IMR-90 (cell line): ENCODE data around the gene OLIG3. TPM values are rescaled to one million over a fixed set of nuclear protein-coding genes. Genes with fewer than 3 reads are reported as not detected.

Source experiments
- ATAC-seq: fragments of 200-7000 bp; cut with Tn5 transposase; 2 replicates; pipeline ENCODE4 v1.9.1; 2020; ENCODE audit warnings: low read depth, mild to moderate bottlenecking, moderate library complexity
- BruUV-seq: library from RNA; stranded (reverse); fragments of 400-500 nt; replicated peaks from 2 replicates; lab custom pipeline; 2021; lab: Mats Ljungman, UMichigan
- CTCF ChIA-PET: fragments of 300-600 bp; formaldehyde crosslinking; extraction: SDS; loops from one replicate; lab custom pipeline; 2021; ENCODE audit warnings: antibody characterized with exemption; lab: Yijun Ruan, JAX
- POLR2A ChIA-PET: fragments of 300-600 bp; sonication (Branson Sonifier 250); formaldehyde crosslinking; loops from one replicate; lab custom pipeline; 2022; ENCODE audit warnings: antibody characterized with exemption; ENCODE audit not compliant: unreplicated experiment; lab: Charles Lee
- DNase-seq: peaks from one replicate; pipeline ENCODE4 v3.0.0; 2013
- H2AFZ ChIP-seq: replicated peaks from 2 replicates; pipeline ENCODE3; 2013; ENCODE audit warnings: low read length, mild to moderate bottlenecking; ENCODE audit not compliant: poor library complexity
- H2AK5ac ChIP-seq: 2 replicates; pipeline ENCODE4 v1.6.1; 2013; ENCODE audit warnings: low read depth, low read length, inconsistent platforms
- H2AK9ac ChIP-seq: replicated peaks from 2 replicates; pipeline ENCODE3; 2013; ENCODE audit warnings: mild to moderate bottlenecking, low read depth, low read length, moderate library complexity; ENCODE audit not compliant: poor library complexity
- H2BK120ac ChIP-seq: 2 replicates; pipeline ENCODE4 v1.6.1; 2013; ENCODE audit warnings: low read depth, low read length, inconsistent platforms
- H2BK15ac ChIP-seq: 3 replicates; pipeline ENCODE4 v1.6.1; 2013; ENCODE audit warnings: low read depth, low read length, inconsistent platforms
- H2BK20ac ChIP-seq: 2 replicates; pipeline ENCODE4 v1.6.1; 2013; ENCODE audit warnings: low read depth, mild to moderate bottlenecking, inconsistent platforms, low read length, moderate library complexity
- H2BK5ac ChIP-seq: 2 replicates; pipeline ENCODE4 v1.6.1; 2013; ENCODE audit warnings: mild to moderate bottlenecking, low read depth, low read length, inconsistent platforms; ENCODE audit not compliant: poor library complexity, severe bottlenecking
- H3K14ac ChIP-seq: replicated peaks from 2 replicates; pipeline ENCODE4 v1.6.1; 2013; ENCODE audit warnings: low read depth, low read length, inconsistent platforms
- H3K18ac ChIP-seq: 2 replicates; pipeline ENCODE4 v1.6.1; 2013; ENCODE audit warnings: low read depth, low read length, control low read depth
- H3K23ac ChIP-seq: 2 replicates; pipeline ENCODE4 v1.6.1; 2013; ENCODE audit warnings: low read depth, low read length, inconsistent platforms
- H3K27ac ChIP-seq: 2 replicates; pipeline ENCODE4 v1.5.1; 2013; ENCODE audit warnings: mild to moderate bottlenecking, control low read depth, low read length; ENCODE audit not compliant: insufficient read depth
- H3K27me3 ChIP-seq: 2 replicates; pipeline ENCODE4 v1.6.1; 2013; ENCODE audit warnings: low read length; ENCODE audit not compliant: control insufficient read depth, insufficient read depth
- H3K36me3 ChIP-seq: 2 replicates; pipeline ENCODE4 v1.6.1; 2013; ENCODE audit warnings: low read length, mixed read lengths; ENCODE audit not compliant: control insufficient read depth, insufficient read depth
- H3K4ac ChIP-seq: 2 replicates; pipeline ENCODE4 v1.6.1; 2013; ENCODE audit warnings: low read depth, low read length, inconsistent platforms
- H3K4me1 ChIP-seq: 2 replicates; pipeline ENCODE4 v1.6.1; 2013; ENCODE audit warnings: low read length, mixed read lengths; ENCODE audit not compliant: control insufficient read depth, insufficient read depth
- H3K4me2 ChIP-seq: 2 replicates; pipeline ENCODE4 v1.6.1; 2013; ENCODE audit warnings: low read depth, mild to moderate bottlenecking, control low read depth, low read length, moderate library complexity
- H3K4me3 ChIP-seq: 2 replicates; pipeline ENCODE4 v1.5.1; 2013; ENCODE audit warnings: low read depth, mild to moderate bottlenecking, control low read depth, low read length, moderate library complexity; ENCODE audit not compliant: insufficient read depth
- H3K56ac ChIP-seq: 2 replicates; pipeline ENCODE4 v1.6.1; 2013; ENCODE audit warnings: low read length, inconsistent platforms; ENCODE audit not compliant: insufficient read depth; ENCODE audit errors: extremely low read depth
- H3K79me1 ChIP-seq, 2 experiments: 2 replicates each; pipeline ENCODE4 v1.6.1; 2013; ENCODE audit warnings: low read length in 2 of 2, inconsistent platforms in 1 of 2, low read depth in 1 of 2
- H3K9ac ChIP-seq: 2 replicates; pipeline ENCODE4 v1.6.1; 2013; ENCODE audit warnings: low read depth, low read length, control low read depth
- H3K9me1 ChIP-seq: 2 replicates; pipeline ENCODE4 v1.6.1; 2013; ENCODE audit warnings: low read length, inconsistent platforms; ENCODE audit not compliant: insufficient read depth
- H3K9me3 ChIP-seq: 2 replicates; pipeline ENCODE4 v1.6.1; 2013; ENCODE audit warnings: low read length; ENCODE audit not compliant: control insufficient read depth, insufficient read depth
- H4K20me1 ChIP-seq: 2 replicates; pipeline ENCODE4 v1.6.1; 2013; ENCODE audit warnings: low read length, inconsistent platforms; ENCODE audit not compliant: insufficient read depth
- H4K5ac ChIP-seq: 2 replicates; pipeline ENCODE4 v1.6.1; 2013; ENCODE audit warnings: mild to moderate bottlenecking, low read depth, low read length, control low read depth
- H4K8ac ChIP-seq, 2 experiments: 2 replicates each; pipeline ENCODE4 v1.6.1; 2013; ENCODE audit warnings: low read depth in 2 of 2, low read length in 2 of 2, control low read depth in 1 of 2, inconsistent platforms in 1 of 2
- H4K91ac ChIP-seq: 2 replicates; pipeline ENCODE4 v1.6.1; 2013; ENCODE audit warnings: low read depth, low read length, inconsistent platforms; ENCODE audit not compliant: insufficient read depth
- CHD1 ChIP-seq: IDR thresholded peaks from 2 replicates; pipeline ENCODE4 v1.6.1; 2012; ENCODE audit warnings: low read depth, low read length, improper control_type of control experiment
- FOS ChIP-seq: fragments of 150-350 bp; IDR thresholded peaks from 2 replicates; pipeline ENCODE4 v1.6.1; 2016; ENCODE audit warnings: low read depth, low read length
- MAFK ChIP-seq: IDR thresholded peaks from 2 replicates; pipeline ENCODE4 v1.6.1; 2012; ENCODE audit warnings: low read depth, low read length, improper control_type of control experiment
- MAZ ChIP-seq: IDR thresholded peaks from 2 replicates; pipeline ENCODE4 v1.6.1; 2012; ENCODE audit warnings: low read depth, mild to moderate bottlenecking, low read length, improper control_type of control experiment, moderate library complexity, borderline replicate concordance
- MXI1 ChIP-seq: IDR thresholded peaks from 2 replicates; pipeline ENCODE4 v1.6.1; 2012; ENCODE audit warnings: low read depth, mild to moderate bottlenecking, low read length, moderate library complexity, borderline replicate concordance
- NFE2L2 ChIP-seq: fragments of 150-350 bp; IDR thresholded peaks from 2 replicates; pipeline ENCODE4 v1.6.1; 2016; ENCODE audit warnings: low read depth, mild to moderate bottlenecking, low read length
- POLR2A ChIP-seq: IDR thresholded peaks from 2 replicates; pipeline ENCODE4 v1.6.1; 2012; ENCODE audit warnings: mild to moderate bottlenecking, low read depth, low read length
- RAD21 ChIP-seq: IDR thresholded peaks from 2 replicates; pipeline ENCODE4 v1.6.1; 2012; ENCODE audit warnings: low read length, improper control_type of control experiment
- RCOR1 ChIP-seq: IDR thresholded peaks from 2 replicates; pipeline ENCODE4 v1.6.1; 2012; ENCODE audit warnings: mild to moderate bottlenecking, low read length, improper control_type of control experiment; ENCODE audit not compliant: insufficient replicate concordance
- RFX5 ChIP-seq: IDR thresholded peaks from 2 replicates; pipeline ENCODE4 v1.8.0; 2012; ENCODE audit warnings: low read depth, mild to moderate bottlenecking, low read length, moderate library complexity
- SMC3 ChIP-seq: fragments of 150-350 bp; IDR thresholded peaks from 2 replicates; pipeline ENCODE4 v1.6.1; 2016; ENCODE audit warnings: low read depth, mild to moderate bottlenecking, antibody characterized with exemption, low read length, moderate library complexity
- WGBS, 2 experiments: methylation state at CpG; one replicate each; pipeline versions ENCODE4 v1.1.5 to v1.1.7; 2013; ENCODE audit warnings: missing lambda C conversion rate in 2 of 2; ENCODE audit not compliant: insufficient read length in 1 of 2; ENCODE audit errors: extremely low coverage in 2 of 2; 5-methylcytosine and 5-hydroxymethylcytosine counted together
- dilution Hi-C: fragments of 300-500 bp; cut with HindIII; formaldehyde crosslinking; loops from one replicate; pipeline ENCODE4 v1.14.3; 2018; ENCODE audit warnings: low sequenced_read_pairs; ENCODE audit not compliant: unreplicated experiment
- in situ Hi-C: fragments of 300-500 bp; cut with MboI; formaldehyde crosslinking; loops from 3 replicates; pipeline ENCODE4 v1.14.3; 2019; ENCODE audit warnings: low sequenced_read_pairs, inconsistent platforms, mixed read lengths
- intact Hi-C: fragments of 100-400 bp; cut with micrococcal nuclease; formaldehyde crosslinking; loops from 2 replicates; pipeline ENCODE4 v1.10.0; 2022
- polyA plus RNA-seq, 3 experiments: library from polyadenylated mRNA; depleted of rRNA; stranded (reverse); fragments of >200 nt; gene quantifications; 2 replicates each; pipeline ENCODE4 v1.2.3, GENCODE V29; 2012; ENCODE audit warnings: low replicate concordance in 1 of 3
- total RNA-seq: library from RNA; depleted of rRNA; stranded (reverse); fragments of >200 nt; gene quantifications from 2 replicates; pipeline ENCODE4 v1.2.3, GENCODE V29; 2012
- TF ChIP-seq, protein P1 (sequence below): fragments of 150-350 bp; IDR thresholded peaks from 2 replicates; pipeline ENCODE4 v1.6.1; 2017; ENCODE audit warnings: mild to moderate bottlenecking, antibody characterized with exemption, low read length, low read depth
- TF ChIP-seq, protein P2 (sequence below): conservative IDR thresholded peaks from 2 replicates; pipeline ENCODE4 v1.5.1; 2012; ENCODE audit warnings: mild to moderate bottlenecking, low read depth, low read length, improper control_type of control experiment
- TF ChIP-seq, protein P3 (sequence below): fragments of 150-350 bp; IDR thresholded peaks from 2 replicates; pipeline ENCODE4 v1.6.1; 2016; ENCODE audit warnings: low read depth, mild to moderate bottlenecking, low read length, moderate library complexity, borderline replicate concordance

OLIG3 gene
- total and polyA plus RNA-seq, 2 of the 4 experiments (the other 2 are of a cell fraction) = not detected

DNA sequence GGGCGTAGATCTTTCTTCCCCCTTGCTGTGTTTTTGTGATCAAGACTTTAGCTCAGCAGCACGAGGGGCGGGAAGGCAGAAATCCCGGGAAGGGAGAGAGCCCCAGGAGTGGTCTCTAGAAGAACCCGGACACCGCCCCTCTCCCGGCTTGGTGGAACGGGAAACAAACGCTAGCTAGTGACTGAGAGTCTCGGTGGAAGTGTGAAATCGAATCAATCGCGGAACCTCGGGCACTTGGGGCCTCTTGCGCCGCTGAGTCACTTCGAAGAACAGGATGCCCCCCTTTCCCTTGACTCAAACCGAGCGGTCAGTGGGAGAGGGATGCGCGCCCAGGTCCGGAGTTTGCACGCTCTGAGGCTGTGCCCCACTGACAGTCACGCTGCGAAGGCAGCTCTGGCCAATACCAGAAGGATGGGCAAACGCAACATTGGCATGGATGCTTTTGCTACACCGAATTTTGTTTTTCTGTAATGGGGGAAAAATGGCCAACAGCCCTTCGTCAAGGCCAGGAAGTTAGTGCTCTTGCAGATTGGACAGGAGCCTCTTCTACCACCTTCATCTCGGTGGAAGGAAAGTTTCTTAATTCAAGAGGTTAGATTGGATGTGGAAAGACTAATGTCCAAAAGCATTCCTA lies 1.6 kb upstream of the OLIG3 start:
- WGBS, 2 experiments = 0% methylated on average over 1 of the region's 29 CpGs; no CpG with 5 or more reads in 1 of the 2 experiments
- ChIA-PET POLR2A (no interaction called here), CTCF (no interaction called here)
- H3K56ac ChIP-seq = no peak overlapping the region
- no peak overlapping the region for H3K4me2 ChIP-seq
- TF ChIP-seq CHD1 (no peak), MXI1 (no peak), FOS (no peak), NFE2L2 (no peak), MAFK (no peak), POLR2A (no peak), MAZ (no peak), RCOR1 (no peak), RFX5 (no peak), SMC3 (no peak), RAD21 (no peak)
- TF ChIP-seq, protein P1, sequence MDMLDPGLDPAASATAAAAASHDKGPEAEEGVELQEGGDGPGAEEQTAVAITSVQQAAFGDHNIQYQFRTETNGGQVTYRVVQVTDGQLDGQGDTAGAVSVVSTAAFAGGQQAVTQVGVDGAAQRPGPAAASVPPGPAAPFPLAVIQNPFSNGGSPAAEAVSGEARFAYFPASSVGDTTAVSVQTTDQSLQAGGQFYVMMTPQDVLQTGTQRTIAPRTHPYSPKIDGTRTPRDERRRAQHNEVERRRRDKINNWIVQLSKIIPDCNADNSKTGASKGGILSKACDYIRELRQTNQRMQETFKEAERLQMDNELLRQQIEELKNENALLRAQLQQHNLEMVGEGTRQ = no peak
- TF ChIP-seq, protein P2, sequence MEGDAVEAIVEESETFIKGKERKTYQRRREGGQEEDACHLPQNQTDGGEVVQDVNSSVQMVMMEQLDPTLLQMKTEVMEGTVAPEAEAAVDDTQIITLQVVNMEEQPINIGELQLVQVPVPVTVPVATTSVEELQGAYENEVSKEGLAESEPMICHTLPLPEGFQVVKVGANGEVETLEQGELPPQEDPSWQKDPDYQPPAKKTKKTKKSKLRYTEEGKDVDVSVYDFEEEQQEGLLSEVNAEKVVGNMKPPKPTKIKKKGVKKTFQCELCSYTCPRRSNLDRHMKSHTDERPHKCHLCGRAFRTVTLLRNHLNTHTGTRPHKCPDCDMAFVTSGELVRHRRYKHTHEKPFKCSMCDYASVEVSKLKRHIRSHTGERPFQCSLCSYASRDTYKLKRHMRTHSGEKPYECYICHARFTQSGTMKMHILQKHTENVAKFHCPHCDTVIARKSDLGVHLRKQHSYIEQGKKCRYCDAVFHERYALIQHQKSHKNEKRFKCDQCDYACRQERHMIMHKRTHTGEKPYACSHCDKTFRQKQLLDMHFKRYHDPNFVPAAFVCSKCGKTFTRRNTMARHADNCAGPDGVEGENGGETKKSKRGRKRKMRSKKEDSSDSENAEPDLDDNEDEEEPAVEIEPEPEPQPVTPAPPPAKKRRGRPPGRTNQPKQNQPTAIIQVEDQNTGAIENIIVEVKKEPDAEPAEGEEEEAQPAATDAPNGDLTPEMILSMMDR = no peak
- TF ChIP-seq, protein P3, sequence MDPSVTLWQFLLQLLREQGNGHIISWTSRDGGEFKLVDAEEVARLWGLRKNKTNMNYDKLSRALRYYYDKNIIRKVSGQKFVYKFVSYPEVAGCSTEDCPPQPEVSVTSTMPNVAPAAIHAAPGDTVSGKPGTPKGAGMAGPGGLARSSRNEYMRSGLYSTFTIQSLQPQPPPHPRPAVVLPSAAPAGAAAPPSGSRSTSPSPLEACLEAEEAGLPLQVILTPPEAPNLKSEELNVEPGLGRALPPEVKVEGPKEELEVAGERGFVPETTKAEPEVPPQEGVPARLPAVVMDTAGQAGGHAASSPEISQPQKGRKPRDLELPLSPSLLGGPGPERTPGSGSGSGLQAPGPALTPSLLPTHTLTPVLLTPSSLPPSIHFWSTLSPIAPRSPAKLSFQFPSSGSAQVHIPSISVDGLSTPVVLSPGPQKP = no peak
- peaks cover 8% of the 10 kb centered on the region; the same call in 1 of the 2 replicates for H3K9me3 ChIP-seq
- no peak for ATAC-seq
- no peak overlapping the region for H3K27ac ChIP-seq
- intact Hi-C loops = no loop called here
- no peaks in the 10 kb centered on the region for H4K20me1 ChIP-seq
- H3K9me1 ChIP-seq = no peaks in the 10 kb centered on the region; the same call in 1 of the 2 replicates
- in situ Hi-C loops = no loop called here
- no peak overlapping the region for H2BK20ac ChIP-seq
- peaks cover 82% of the 10 kb centered on the region for H3K27me3 ChIP-seq
- no peak overlapping the region for H3K9ac ChIP-seq
- no peak for DNase-seq
- dilution Hi-C loops = no loop called here
- H3K36me3 ChIP-seq = no peaks in the 10 kb centered on the region
- H4K91ac ChIP-seq = no peak overlapping the region
- no peak overlapping the region for H3K18ac ChIP-seq
- no TSS peak for BruUV-seq
- no peak overlapping the region for H3K14ac ChIP-seq
- H2BK5ac ChIP-seq = no peak overlapping the region
- H3K79me1 ChIP-seq = no peaks in the 10 kb centered on the region
- no peak overlapping the region for H2AK9ac ChIP-seq
- H4K8ac ChIP-seq = no peak overlapping the region
- no peak overlapping the region for H3K4me3 ChIP-seq
- H3K4me1 ChIP-seq = no peaks in the 10 kb centered on the region
- no peak overlapping the region for H2AFZ ChIP-seq
- H4K5ac ChIP-seq = no peak overlapping the region
- no peak overlapping the region for H2BK120ac ChIP-seq
- no peak overlapping the region for H3K4ac ChIP-seq
- H2AK5ac ChIP-seq = no peak overlapping the region
- no peak overlapping the region for H2BK15ac ChIP-seq
- H3K23ac ChIP-seq = no peak overlapping the region
